H9 (cell line): ENCODE measurements around the gene CHST2. TPM values are rescaled to one million over a fixed set of nuclear protein-coding genes. Genes with fewer than 3 reads are reported as not detected.

Experiments
- DNase-seq: peaks from one replicate; pipeline ENCODE4 v3.0.0-alpha.2; 2017
- H2AFZ ChIP-seq: one replicate; pipeline ENCODE4 v1.6.1; 2013; ENCODE audit warnings: mild to moderate bottlenecking, low read length, control low read depth, moderate library complexity
- H2AK5ac ChIP-seq: 2 replicates; pipeline ENCODE4 v1.6.1; 2013; ENCODE audit warnings: low read length, control low read depth, mixed read lengths; ENCODE audit not compliant: insufficient read length
- H2BK120ac ChIP-seq: one replicate; pipeline ENCODE4 v1.6.1; 2013; ENCODE audit warnings: low read depth, mild to moderate bottlenecking, low read length, control low read depth, inconsistent platforms; ENCODE audit not compliant: poor library complexity, severe bottlenecking
- H2BK12ac ChIP-seq: 2 replicates; pipeline ENCODE4 v1.6.1; 2013; ENCODE audit warnings: low read length, control low read depth, mixed read lengths, low read depth; ENCODE audit not compliant: insufficient read length
- H2BK15ac ChIP-seq: 2 replicates; pipeline ENCODE4 v1.6.1; 2013; ENCODE audit warnings: low read depth, low read length, control low read depth
- H2BK20ac ChIP-seq: one replicate; pipeline ENCODE4 v1.6.1; 2013; ENCODE audit warnings: low read depth, mild to moderate bottlenecking, low read length, control low read depth, inconsistent platforms; ENCODE audit not compliant: poor library complexity, severe bottlenecking
- H2BK5ac ChIP-seq: 2 replicates; pipeline ENCODE4 v1.6.1; 2013; ENCODE audit warnings: low read length, control low read depth, mixed read lengths; ENCODE audit not compliant: insufficient read length
- H3K14ac ChIP-seq: 2 replicates; pipeline ENCODE4 v1.6.1; 2013; ENCODE audit warnings: low read length, control low read depth; ENCODE audit not compliant: insufficient read depth
- H3K18ac ChIP-seq: 2 replicates; pipeline ENCODE4 v1.6.1; 2013; ENCODE audit warnings: low read depth, mild to moderate bottlenecking, mixed read lengths, low read length, control low read depth; ENCODE audit not compliant: insufficient read length
- H3K23ac ChIP-seq: 2 replicates; pipeline ENCODE4 v1.6.1; 2013; ENCODE audit warnings: low read length, control low read depth, mixed read lengths, low read depth; ENCODE audit not compliant: insufficient read length
- H3K23me2 ChIP-seq: 2 replicates; pipeline ENCODE4 v1.6.1; 2013; ENCODE audit warnings: low read depth, mild to moderate bottlenecking, mixed read lengths, low read length, control low read depth; ENCODE audit not compliant: insufficient read length, poor library complexity, severe bottlenecking
- H3K27ac ChIP-seq: 2 replicates; pipeline ENCODE4 v1.5.1; 2013; ENCODE audit warnings: low read length, control low read depth, mixed read lengths, low read depth; ENCODE audit not compliant: insufficient read length
- H3K27me3 ChIP-seq: 2 replicates; pipeline ENCODE4 v1.6.1; 2013; ENCODE audit warnings: low read length, control low read depth, inconsistent platforms; ENCODE audit not compliant: insufficient read depth
- H3K4ac ChIP-seq: 2 replicates; pipeline ENCODE4 v1.6.1; 2013; ENCODE audit warnings: low read depth, mild to moderate bottlenecking, control low read depth, inconsistent platforms, low read length, moderate library complexity
- H3K4me1 ChIP-seq: 2 replicates; pipeline ENCODE4 v1.6.1; 2013; ENCODE audit warnings: low read length, control low read depth, inconsistent platforms; ENCODE audit not compliant: insufficient read depth
- H3K4me2 ChIP-seq: 2 replicates; pipeline ENCODE4 v1.6.1; 2013; ENCODE audit warnings: low read length, control low read depth, mixed read lengths; ENCODE audit not compliant: insufficient read length, insufficient read depth
- H3K56ac ChIP-seq: 2 replicates; pipeline ENCODE4 v1.6.1; 2013; ENCODE audit warnings: low read depth, mild to moderate bottlenecking, mixed read lengths, low read length, control low read depth; ENCODE audit not compliant: insufficient read length
- H3K79me1 ChIP-seq: 2 replicates; pipeline ENCODE4 v1.6.1; 2013; ENCODE audit warnings: low read depth, mild to moderate bottlenecking, moderate library complexity, low read length, control low read depth, inconsistent platforms; ENCODE audit not compliant: insufficient read depth, poor library complexity, severe bottlenecking
- H3K79me2 ChIP-seq: 2 replicates; pipeline ENCODE4 v1.6.1; 2013; ENCODE audit warnings: low read length, control low read depth, inconsistent platforms; ENCODE audit not compliant: insufficient read depth
- H3K9ac ChIP-seq: 2 replicates; pipeline ENCODE4 v1.6.1; 2013; ENCODE audit warnings: low read length, control low read depth, mixed read lengths; ENCODE audit not compliant: insufficient read length; ENCODE audit errors: extremely low read depth
- H3K9me3 ChIP-seq: one replicate; pipeline ENCODE4 v1.6.1; 2013; ENCODE audit warnings: low read depth, low read length, inconsistent platforms; ENCODE audit not compliant: control insufficient read depth
- H3T11ph ChIP-seq: one replicate; pipeline ENCODE4 v1.6.1; 2013; ENCODE audit warnings: mild to moderate bottlenecking, low read length, control low read depth, inconsistent platforms
- H4K20me1 ChIP-seq: one replicate; pipeline ENCODE4 v1.6.1; 2013; ENCODE audit not compliant: control insufficient read depth, insufficient read length, insufficient read depth
- H4K5ac ChIP-seq: 2 replicates; pipeline ENCODE4 v1.6.1; 2013; ENCODE audit warnings: low read depth, mild to moderate bottlenecking, mixed read lengths, low read length, control low read depth; ENCODE audit not compliant: insufficient read length
- H4K8ac ChIP-seq: replicated peaks from 2 replicates; pipeline ENCODE4 v1.6.1; 2013; ENCODE audit warnings: low read length, control low read depth, mixed read lengths, low read depth; ENCODE audit not compliant: insufficient read length
- H4K91ac ChIP-seq: 2 replicates; pipeline ENCODE4 v1.6.1; 2013; ENCODE audit warnings: low read depth, mild to moderate bottlenecking, moderate library complexity, mixed read lengths, low read length, control low read depth; ENCODE audit not compliant: insufficient read length
- H3K27ac Mint-ChIP-seq, 3 experiments: 2 replicates in 2 of 3; 3 replicates in 1 of 3; pipeline ENCODE4 v1.8.0; 2020 to 2021; ENCODE audit warnings: mixed read lengths in 3 of 3, mild to moderate bottlenecking in 1 of 3, moderate library complexity in 1 of 3
- H3K27me3 Mint-ChIP-seq: 2 replicates; pipeline ENCODE4 v1.8.0; 2021; ENCODE audit warnings: low read depth, mild to moderate bottlenecking, moderate library complexity, mixed read lengths
- H3K36me3 Mint-ChIP-seq, 3 experiments: 2 replicates in 2 of 3; 3 replicates in 1 of 3; pipeline ENCODE4 v1.8.0; 2020 to 2021; ENCODE audit warnings: low read depth in 3 of 3, mixed read lengths in 3 of 3; ENCODE audit not compliant: insufficient read depth in 1 of 3
- H3K4me1 Mint-ChIP-seq, 2 experiments: 2 replicates each; pipeline ENCODE4 v1.8.0; 2020; ENCODE audit warnings: mixed read lengths in 2 of 2
- H3K4me3 Mint-ChIP-seq, 2 experiments: 2 replicates in 1 of 2; 3 replicates in 1 of 2; pipeline ENCODE4 v1.8.0; 2020 to 2021; ENCODE audit warnings: mild to moderate bottlenecking in 2 of 2, mixed read lengths in 2 of 2, moderate library complexity in 1 of 2
- H3K9me3 Mint-ChIP-seq, 2 experiments: 2 replicates in 1 of 2; 3 replicates in 1 of 2; pipeline ENCODE4 v1.8.0; 2020; ENCODE audit warnings: mild to moderate bottlenecking in 2 of 2, mixed read lengths in 2 of 2, moderate library complexity in 1 of 2
- CTCF ChIP-seq: fragments of 200-600 bp; sonication (generic); conservative IDR thresholded peaks from 3 replicates; pipeline ENCODE4 v1.8.0; 2021; ENCODE audit warnings: antibody characterized with exemption, mild to moderate bottlenecking
- WGBS: extraction: QIAGEN DNeasy Blood & Tissue Kit; methylation state at CpG from one replicate; pipeline ENCODE4 v1.1.7; 2013; ENCODE audit warnings: missing lambda C conversion rate, low lambda C conversion rate, mixed read lengths; ENCODE audit not compliant: insufficient read length; ENCODE audit errors: extremely low coverage; 5-methylcytosine and 5-hydroxymethylcytosine counted together
- total RNA-seq: library from RNA; stranded (reverse); gene quantifications from 2 replicates; pipeline ENCODE4 v1.2.1, GENCODE V29; 2021

Gene CHST2
- total RNA-seq, 1 experiment from 2014 or later, result 5.8 TPM

GRCh38 chr3:143083781-143084180 is 35.8 kb upstream of the CHST2 start:
- Histone ChIP-seq H2BK120ac (no peak overlapping the region), H3K27ac (no peak overlapping the region), H4K5ac (no peak overlapping the region), H4K8ac (no peak overlapping the region), H3K79me2 (no peaks in the 10 kb centered on the region), H3K9ac (no peak overlapping the region), H2BK15ac (no peak overlapping the region), H2BK12ac (no peak overlapping the region), H2AFZ (no peak overlapping the region), H3K4ac (no peak overlapping the region), H4K91ac (no peak overlapping the region), H3K14ac (no peak overlapping the region), H3K27me3 (no peaks in the 10 kb centered on the region), H3K18ac (no peak overlapping the region), H3T11ph (no peak overlapping the region), H3K23me2 (no peaks in the 10 kb centered on the region), H4K20me1 (no peaks in the 10 kb centered on the region), H3K4me1 (no peaks in the 10 kb centered on the region), H2AK5ac (no peak overlapping the region), H2BK20ac (no peak overlapping the region), H3K56ac (no peak overlapping the region), H2BK5ac (no peak overlapping the region), H3K79me1 (no peaks in the 10 kb centered on the region), H3K9me3 (no peaks in the 10 kb centered on the region), H3K23ac (no peak overlapping the region), H3K4me2 (no peak overlapping the region)
- WGBS, result no CpG with 5 or more reads among the region's 3 CpGs
- H3K27me3 Mint-ChIP-seq, result no peaks in the 10 kb centered on the region; the same call in 1 of the 2 replicates
- no peak overlapping the region for H3K4me3 Mint-ChIP-seq
- TF ChIP-seq CTCF, result no peak
- no peak for DNase-seq
- peaks cover 8 to 17% (median 11%) of the 10 kb centered on the region in 3 experiments for H3K36me3 Mint-ChIP-seq
- H3K9me3 Mint-ChIP-seq, result peaks cover 21 to 23% of the 10 kb centered on the region in 2 experiments
- H3K27ac Mint-ChIP-seq, result peak overlapping the region in 1 of 3 experiments; percentile 65; a peak in 1 of 7 replicates
- H3K4me1 Mint-ChIP-seq, result no peaks in the 10 kb centered on the region
